GM12864 (cell line): ENCODE measurements around the gene SRPK2.

Experiments used
- DNase-seq: peaks from one replicate; pipeline ENCODE4 v3.0.0-alpha.2; 2011; ENCODE audit warnings: low read depth
- H3K4me3 ChIP-seq: 2 replicates; pipeline ENCODE4 v1.5.1; 2011; ENCODE audit warnings: mild to moderate bottlenecking, low read depth, low read length, control low read depth
- TF ChIP-seq, protein P1 (sequence below): IDR thresholded peaks from 2 replicates; pipeline ENCODE4 v1.5.1; 2011; ENCODE audit warnings: low read depth, mild to moderate bottlenecking, moderate library complexity, low read length, control low read depth, inconsistent platforms; ENCODE audit errors: missing control alignments

Gene SRPK2

DNA sequence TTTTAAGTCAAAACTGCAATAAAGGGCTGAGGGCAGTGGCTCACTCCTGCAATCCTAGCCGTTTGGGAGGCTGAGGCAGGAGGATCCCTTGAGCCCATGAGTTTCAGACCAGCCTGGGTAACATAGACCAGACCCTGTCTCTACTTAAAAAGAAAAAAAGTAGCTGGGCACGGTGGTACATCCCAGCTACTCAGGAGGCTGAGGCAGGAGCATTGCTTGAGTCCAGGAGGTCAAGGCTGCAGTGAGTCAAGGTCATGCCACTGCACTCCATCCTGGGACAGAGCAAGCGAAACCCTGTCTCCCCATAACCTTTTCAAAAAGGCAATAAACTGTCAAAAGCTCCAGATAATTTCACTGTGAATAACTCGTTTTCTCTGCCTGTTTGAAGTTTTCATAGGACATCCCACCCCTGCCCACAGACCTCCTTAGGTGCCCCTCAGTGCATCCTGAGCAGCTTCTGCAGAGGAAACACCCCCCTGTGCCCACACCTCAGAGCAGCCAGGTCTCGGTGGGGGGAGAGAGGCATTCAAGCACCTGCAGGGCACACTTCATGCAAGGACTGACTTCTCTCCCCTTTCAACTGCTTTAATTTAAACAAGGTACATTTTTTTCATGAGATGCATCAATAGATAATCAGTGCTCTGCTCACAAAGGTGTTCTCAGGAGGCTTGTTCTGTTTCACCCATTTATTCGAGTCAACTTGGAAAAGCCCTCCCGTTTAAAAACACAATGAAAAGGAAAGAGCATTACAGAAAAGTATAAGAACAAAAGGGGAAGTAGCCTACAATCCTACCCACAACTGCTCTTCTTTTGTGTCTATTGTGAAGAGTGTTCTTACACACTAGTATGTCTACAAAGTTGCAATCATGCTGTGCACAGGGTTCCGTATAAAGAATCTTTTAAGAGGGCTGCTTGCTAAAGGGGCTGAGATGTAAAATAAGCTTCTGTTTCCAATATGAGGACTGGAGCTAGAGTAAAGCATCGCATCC lies 269.8 kb downstream of the SRPK2 start:
- no peak overlapping the region for H3K4me3 ChIP-seq
- TF ChIP-seq, protein P1, sequence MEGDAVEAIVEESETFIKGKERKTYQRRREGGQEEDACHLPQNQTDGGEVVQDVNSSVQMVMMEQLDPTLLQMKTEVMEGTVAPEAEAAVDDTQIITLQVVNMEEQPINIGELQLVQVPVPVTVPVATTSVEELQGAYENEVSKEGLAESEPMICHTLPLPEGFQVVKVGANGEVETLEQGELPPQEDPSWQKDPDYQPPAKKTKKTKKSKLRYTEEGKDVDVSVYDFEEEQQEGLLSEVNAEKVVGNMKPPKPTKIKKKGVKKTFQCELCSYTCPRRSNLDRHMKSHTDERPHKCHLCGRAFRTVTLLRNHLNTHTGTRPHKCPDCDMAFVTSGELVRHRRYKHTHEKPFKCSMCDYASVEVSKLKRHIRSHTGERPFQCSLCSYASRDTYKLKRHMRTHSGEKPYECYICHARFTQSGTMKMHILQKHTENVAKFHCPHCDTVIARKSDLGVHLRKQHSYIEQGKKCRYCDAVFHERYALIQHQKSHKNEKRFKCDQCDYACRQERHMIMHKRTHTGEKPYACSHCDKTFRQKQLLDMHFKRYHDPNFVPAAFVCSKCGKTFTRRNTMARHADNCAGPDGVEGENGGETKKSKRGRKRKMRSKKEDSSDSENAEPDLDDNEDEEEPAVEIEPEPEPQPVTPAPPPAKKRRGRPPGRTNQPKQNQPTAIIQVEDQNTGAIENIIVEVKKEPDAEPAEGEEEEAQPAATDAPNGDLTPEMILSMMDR, result no peak
- DNase-seq, result no peak

DNA sequence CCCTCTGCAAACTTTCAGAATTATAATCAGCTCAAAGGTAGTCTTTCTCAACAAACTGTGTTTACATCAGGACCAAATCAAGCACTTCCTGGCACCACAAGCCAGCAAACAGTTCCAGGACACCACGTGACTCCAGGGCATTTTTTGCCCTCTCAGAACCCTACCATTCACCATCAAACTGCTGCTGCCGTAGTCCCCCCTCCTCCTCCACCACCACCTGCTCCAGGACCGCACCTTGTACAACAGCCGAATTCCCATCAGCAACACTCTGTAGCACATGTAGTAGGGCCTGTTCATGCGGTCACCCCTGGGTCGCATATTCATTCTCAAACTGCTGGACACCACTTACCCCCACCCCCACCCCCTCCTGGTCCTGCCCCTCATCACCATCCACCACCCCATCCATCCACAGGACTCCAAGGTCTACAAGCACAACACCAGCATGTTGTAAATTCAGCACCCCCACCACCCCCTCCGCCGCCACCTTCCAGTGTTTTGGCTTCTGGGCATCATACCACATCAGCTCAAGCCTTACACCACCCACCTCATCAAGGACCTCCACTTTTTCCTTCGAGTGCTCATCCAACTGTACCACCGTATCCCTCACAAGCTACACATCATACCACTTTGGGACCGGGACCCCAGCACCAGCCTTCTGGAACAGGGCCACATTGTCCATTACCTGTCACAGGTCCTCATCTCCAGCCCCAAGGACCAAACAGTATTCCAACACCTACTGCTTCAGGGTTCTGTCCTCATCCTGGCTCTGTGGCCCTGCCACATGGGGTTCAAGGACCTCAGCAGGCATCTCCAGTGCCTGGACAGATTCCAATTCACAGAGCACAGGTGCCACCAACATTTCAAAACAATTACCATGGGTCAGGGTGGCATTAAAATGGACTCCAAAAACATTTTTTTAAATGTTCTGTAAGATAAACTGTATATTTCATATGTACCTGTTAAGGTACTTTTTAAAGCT lies 276.0 kb downstream of the SRPK2 start:
- TF ChIP-seq, protein P1, result no peak
- no peak overlapping the region for H3K4me3 ChIP-seq
- no peak for DNase-seq

- TF ChIP-seq, protein P1, result no peak
- no peak for DNase-seq
- no peak overlapping the region for H3K4me3 ChIP-seq
These were observed 281.3 kb downstream of the SRPK2 start for GRCh38 chr7:105107458-105107857.

DNA sequence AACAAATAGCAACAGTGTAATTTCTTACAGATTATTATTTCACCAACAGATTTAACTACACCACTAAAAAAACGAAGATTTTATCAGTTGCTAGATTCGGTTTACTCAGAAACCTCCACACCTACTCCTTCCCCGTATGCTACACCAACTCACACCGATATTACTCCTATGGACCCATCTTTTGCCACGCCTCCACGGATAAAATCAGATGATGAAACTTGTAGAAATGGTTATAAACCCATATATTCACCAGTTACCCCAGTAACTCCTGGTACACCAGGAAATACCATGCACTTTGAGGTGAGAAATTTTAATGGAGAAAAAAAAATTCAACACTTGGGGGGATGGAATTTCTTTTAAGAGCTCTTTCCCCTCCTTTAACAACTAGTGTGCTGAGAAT lies 282.2 kb downstream of the SRPK2 start:
- DNase-seq, result no peak
- TF ChIP-seq, protein P1, result no peak
- no peak overlapping the region for H3K4me3 ChIP-seq

GRCh38 chr7:105105579-105105978 lies 283.1 kb downstream of the SRPK2 start:
- no peak for DNase-seq
- TF ChIP-seq, protein P1, result no peak

DNA sequence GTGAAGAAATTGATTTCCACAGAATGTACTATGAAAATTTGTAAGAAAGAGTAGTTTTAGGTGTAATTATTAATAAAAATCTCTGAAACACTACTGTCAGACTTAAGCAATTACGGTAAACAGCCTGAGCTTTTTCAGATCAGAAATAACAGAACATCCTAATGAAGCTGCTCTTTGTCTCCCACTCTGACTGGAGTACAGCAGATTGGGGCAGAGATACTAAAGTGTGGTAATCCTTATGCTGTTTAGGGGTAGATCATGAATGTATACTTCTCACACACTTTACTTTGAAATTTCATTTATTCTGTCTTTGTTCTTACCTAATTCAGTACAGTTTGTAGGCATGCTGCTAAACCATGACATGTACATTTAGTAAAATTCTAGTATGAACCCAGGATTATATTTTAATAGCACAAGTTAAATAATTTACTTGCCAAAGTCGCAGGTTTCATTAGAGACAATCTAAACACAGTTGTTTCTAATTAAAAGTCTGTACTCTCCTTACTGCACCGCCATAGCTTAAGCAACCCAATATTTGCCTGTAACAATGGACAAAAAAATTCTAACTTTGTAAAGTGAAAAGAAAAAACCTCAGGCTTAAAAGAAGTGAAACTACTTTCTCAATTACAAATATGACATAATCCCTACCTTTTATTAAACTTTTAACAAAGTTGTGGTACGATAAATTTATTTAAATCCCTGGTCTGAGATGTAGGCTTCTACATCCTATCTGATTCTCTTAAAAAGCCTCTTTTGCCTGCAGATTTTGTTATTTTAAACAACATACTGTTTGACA lies 286.0 kb downstream of the SRPK2 start:
- DNase-seq, result no peak
- H3K4me3 ChIP-seq, result no peak overlapping the region

More at GRCh38 chr7:105105579-105105978, 283.1 kb downstream of the SRPK2 start:
- no peak overlapping the region for H3K4me3 ChIP-seq

More for the DNA sequence above, 286.0 kb downstream of the SRPK2 start:
- TF ChIP-seq, protein P1, result no peak
